Naive thymus-derived CD4-positive, alpha-beta T cell (primary cell): ENCODE data around the gene BANF2. TPM values are rescaled to one million over a fixed set of nuclear protein-coding genes. Genes with fewer than 3 reads are reported as not detected.

Source experiments
- ATAC-seq: fragments of 150-1000 bp; cut with Tn5 transposase; 2 replicates; pipeline ENCODE4 v1.10.0; 2021; ENCODE audit warnings: mild to moderate bottlenecking, moderate library complexity
- CTCF ChIA-PET: fragments of 350-600 bp; sonication (Branson Sonifier 250); formaldehyde crosslinking; loops from one replicate; lab custom pipeline; 2021; ENCODE audit warnings: antibody characterized with exemption; lab: Charles Lee
- POLR2A ChIA-PET: fragments of 350-600 bp; sonication (Branson Sonifier 250); formaldehyde crosslinking; loops from one replicate; lab custom pipeline; 2021; ENCODE audit warnings: antibody characterized with exemption, inconsistent platforms; lab: Charles Lee
- DNase-seq, 9 donors: peaks; one replicate each; pipeline versions ENCODE4 v3.0.0 to v3.0.0-alpha.2; 2020 to 2022; ENCODE audit warnings: mixed read lengths in 1 of 9
- H3K27ac ChIP-seq: one replicate; pipeline ENCODE4 v1.7.0; 2013; ENCODE audit warnings: mild to moderate bottlenecking, low read depth, low read length, moderate library complexity
- H3K27me3 ChIP-seq, 2 donors: one replicate each; pipeline ENCODE4 v1.7.0; 2013; ENCODE audit warnings: low read length in 2 of 2, mild to moderate bottlenecking in 2 of 2, moderate library complexity in 2 of 2; ENCODE audit not compliant: control insufficient read depth in 2 of 2, insufficient read depth in 2 of 2
- H3K36me3 ChIP-seq, 3 experiments: 1 replicate in 2 of 3; 2 replicates in 1 of 3; pipeline ENCODE4 v1.7.0; 2013; ENCODE audit warnings: low read length in 3 of 3, mild to moderate bottlenecking in 3 of 3, moderate library complexity in 1 of 3; ENCODE audit not compliant: insufficient read depth in 3 of 3, control insufficient read depth in 2 of 3
- H3K4me1 ChIP-seq, 2 donors: one replicate each; pipeline ENCODE4 v1.7.0; 2013; ENCODE audit warnings: low read length in 2 of 2, mild to moderate bottlenecking in 2 of 2, moderate library complexity in 1 of 2; ENCODE audit not compliant: control insufficient read depth in 2 of 2, insufficient read depth in 2 of 2
- H3K4me3 ChIP-seq: 2 replicates; pipeline ENCODE4 v1.7.0; 2013; ENCODE audit warnings: mild to moderate bottlenecking, low read length
- H3K9me3 ChIP-seq, 3 experiments: 1 replicate in 2 of 3; 2 replicates in 1 of 3; pipeline ENCODE4 v1.7.0; 2013; ENCODE audit warnings: low read length in 3 of 3; ENCODE audit not compliant: control insufficient read depth in 2 of 3
- H3K27ac Mint-ChIP-seq, 9 donors: one replicate each; pipeline ENCODE4 v1.8.0; 2020 to 2022; ENCODE audit warnings: mixed read lengths in 9 of 9, mild to moderate bottlenecking in 8 of 9, moderate library complexity in 5 of 9, inconsistent platforms in 2 of 9
- H3K27me3 Mint-ChIP-seq, 5 donors: one replicate each; pipeline ENCODE4 v1.8.0; 2021 to 2022; ENCODE audit warnings: mixed read lengths in 5 of 5, mild to moderate bottlenecking in 1 of 5
- H3K36me3 Mint-ChIP-seq, 5 donors: one replicate each; pipeline ENCODE4 v1.8.0; 2020 to 2022; ENCODE audit warnings: mixed read lengths in 5 of 5, mild to moderate bottlenecking in 3 of 5, inconsistent platforms in 1 of 5
- H3K4me1 Mint-ChIP-seq, 7 donors: one replicate each; pipeline ENCODE4 v1.8.0; 2020 to 2022; ENCODE audit warnings: mixed read lengths in 7 of 7, mild to moderate bottlenecking in 3 of 7, inconsistent platforms in 1 of 7
- H3K4me3 Mint-ChIP-seq, 10 donors: one replicate each; pipeline ENCODE4 v1.8.0; 2020 to 2022; ENCODE audit warnings: mild to moderate bottlenecking in 10 of 10, mixed read lengths in 10 of 10, moderate library complexity in 6 of 10, inconsistent platforms in 2 of 10
- H3K9me3 Mint-ChIP-seq, 11 donors: one replicate each; pipeline ENCODE4 v1.8.0; 2020 to 2022; ENCODE audit warnings: mixed read lengths in 11 of 11, mild to moderate bottlenecking in 4 of 11, inconsistent platforms in 1 of 11, moderate library complexity in 1 of 11
- intact Hi-C, 2 donors: fragments of 100-400 bp; cut with micrococcal nuclease; formaldehyde crosslinking; loops; one replicate each; pipeline ENCODE4 v1.15.1; 2023
- polyA plus RNA-seq, 2 donors: library from polyadenylated mRNA; unstranded; fragments of 300-500 nt; fragmentation: Illumina TruSeq; gene quantifications; one replicate each; pipeline ENCODE4 v1.2.3, GENCODE V29; 2021
- total RNA-seq, 6 experiments: library from RNA in 5 of 6; stranded (reverse) in 5 of 6; gene quantifications; 1 replicate in 5 of 6; 2 replicates in 1 of 6; pipeline ENCODE4 v1.2.3 and lab custom pipeline; 2021 to 2026

The BANF2 gene
- total and polyA plus RNA-seq, 7 experiments from 2014 or later, result not detected

DNA sequence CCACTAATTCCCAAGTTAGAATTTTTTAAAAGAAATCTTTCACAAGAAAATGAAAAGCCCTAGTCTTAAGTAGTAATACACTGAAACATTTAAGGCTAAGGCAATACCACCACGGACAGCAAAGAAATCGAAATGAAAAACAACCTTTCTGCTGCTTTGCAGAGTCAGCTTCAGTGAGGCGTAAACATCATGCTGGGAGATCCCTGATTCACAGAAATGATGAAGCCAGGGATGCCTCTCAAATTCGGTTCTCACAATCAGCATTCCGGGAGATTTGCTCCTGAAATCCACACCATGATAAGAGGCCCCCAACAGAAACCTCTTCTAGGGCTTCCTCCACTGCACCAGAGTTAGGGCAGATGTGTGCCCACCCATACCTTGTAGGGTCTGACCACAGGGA, 36.3 kb upstream of the BANF2 start:
- peaks cover 0 to 3% (median 0%) of the 10 kb centered on the region in 11 donors for H3K9me3 Mint-ChIP-seq

DNA sequence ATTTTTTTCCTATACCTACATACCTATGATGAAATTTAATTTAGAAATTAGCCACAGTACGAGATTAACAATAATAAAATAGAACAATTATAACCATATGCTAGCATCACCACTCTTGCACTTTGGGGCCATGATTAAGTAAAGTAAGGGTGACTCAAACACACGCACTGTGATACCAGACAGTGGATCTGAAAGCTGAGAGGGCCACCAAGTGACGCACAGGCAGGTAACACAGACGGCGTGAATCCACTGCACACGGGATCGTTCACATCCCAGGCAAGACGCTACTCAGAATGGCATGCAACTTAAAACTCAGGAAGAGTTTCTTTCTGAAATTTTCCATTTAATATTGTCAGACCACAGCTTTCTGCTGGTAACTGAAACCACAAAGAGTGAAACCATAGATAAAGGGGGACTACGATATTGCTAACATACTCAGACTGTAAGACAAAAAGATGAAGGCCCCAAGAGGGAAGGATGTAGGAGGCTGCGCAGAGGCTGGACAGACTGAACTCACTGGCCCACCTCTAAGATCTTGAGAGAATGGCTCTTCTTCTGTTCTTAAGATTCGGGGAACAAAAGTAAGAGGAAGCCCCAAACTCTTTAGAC, 35.6 kb upstream of the BANF2 start:
- POLR2A ChIA-PET, result no interaction called here
- intact Hi-C loops, result loop anchor here in 1 of 2 donors (2.0 kb wide), 1 partner anchor 15 kb away; no protein-coding TSS in a partner anchor
- H3K36me3 Mint-ChIP-seq, result peaks cover 7 to 33% (median 19%) of the 10 kb centered on the region in 5 donors
- H3K4me3 Mint-ChIP-seq, result peak overlapping the region in 1 of 10 donors; percentile 69
- H3K4me3 ChIP-seq, result no peak overlapping the region
- ATAC-seq (peak; percentile 26), DNase-seq (no peak)
- H3K27ac Mint-ChIP-seq, result peak overlapping the region in 1 of 9 donors; percentile 74
- H3K27me3 ChIP-seq, result no peaks in the 10 kb centered on the region
- CTCF ChIA-PET, result no interaction called here
- no peak overlapping the region for H3K27ac ChIP-seq
- H3K9me3 Mint-ChIP-seq, result peaks cover 0 to 3% (median 0%) of the 10 kb centered on the region in 11 donors
- peaks cover 22 to 66% (median 34%) of the 10 kb centered on the region in 7 donors for H3K4me1 Mint-ChIP-seq
- peaks cover 0 to 7% (median 0%) of the 10 kb centered on the region in 3 experiments for H3K36me3 ChIP-seq
- H3K4me1 ChIP-seq, result no peaks in the 10 kb centered on the region
- no peaks in the 10 kb centered on the region for H3K9me3 ChIP-seq
- no peaks in the 10 kb centered on the region for H3K27me3 Mint-ChIP-seq

More for the DNA sequence above, 36.3 kb upstream of the BANF2 start:
- no peak overlapping the region for H3K4me3 ChIP-seq
- H3K27me3 Mint-ChIP-seq, result no peaks in the 10 kb centered on the region
- H3K36me3 ChIP-seq, result peaks cover 0 to 8% (median 2%) of the 10 kb centered on the region in 3 experiments
- ATAC-seq (no peak), DNase-seq (no peak)
- intact Hi-C loops, result no loop called here
- H3K4me1 Mint-ChIP-seq, result peaks cover 22 to 61% (median 35%) of the 10 kb centered on the region in 7 donors
- no peak overlapping the region for H3K27ac ChIP-seq
- peaks cover 7 to 33% (median 22%) of the 10 kb centered on the region in 5 donors for H3K36me3 Mint-ChIP-seq
- POLR2A ChIA-PET, result no interaction called here
- no peaks in the 10 kb centered on the region for H3K27me3 ChIP-seq
- no peaks in the 10 kb centered on the region for H3K9me3 ChIP-seq
- CTCF ChIA-PET, result no interaction called here
- no peak overlapping the region for H3K27ac Mint-ChIP-seq
- H3K4me1 ChIP-seq, result no peaks in the 10 kb centered on the region
- no peak overlapping the region for H3K4me3 Mint-ChIP-seq

DNA sequence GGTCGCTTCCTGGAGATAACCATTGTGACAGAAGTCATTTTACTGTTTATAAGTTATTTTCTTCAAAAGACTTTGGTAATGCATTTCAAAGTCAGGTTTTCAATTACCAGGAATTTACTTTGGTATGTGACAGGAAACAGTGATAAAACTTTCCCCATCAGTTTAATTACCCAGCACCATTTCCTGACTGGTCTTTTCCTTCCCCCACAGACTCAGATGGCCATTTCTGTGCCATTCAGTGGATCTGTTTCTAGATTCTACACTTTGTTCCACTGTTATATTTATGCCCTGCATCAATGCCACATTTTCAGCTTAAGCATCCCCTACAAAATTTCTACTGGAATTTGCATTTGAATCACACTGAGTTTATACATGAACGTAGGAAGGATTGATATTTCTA, 34.0 kb upstream of the BANF2 start:
- no peaks in the 10 kb centered on the region for H3K4me1 ChIP-seq
- ATAC-seq, result no peak
- intact Hi-C loops, result loop anchor here in 1 of 2 donors (2.0 to 5.0 kb wide), 2 partner anchors 13 to 332 kb away; no protein-coding TSS in a partner anchor
- H3K9me3 ChIP-seq, result no peaks in the 10 kb centered on the region
- H3K9me3 Mint-ChIP-seq, result no peaks in the 10 kb centered on the region
- H3K27ac Mint-ChIP-seq, result peak overlapping the region in 3 of 9 donors; percentile 15 to 73 (median 41)
- no peaks in the 10 kb centered on the region for H3K36me3 ChIP-seq
- CTCF ChIA-PET, result interaction anchor here (0.6 kb wide), 1 partner anchor 161 kb away, joined by 3 read pairs; no protein-coding TSS in a partner anchor
- peaks cover 0 to 25% (median 10%) of the 10 kb centered on the region in 5 donors for H3K36me3 Mint-ChIP-seq
- DNase-seq, result no peak
- H3K27me3 Mint-ChIP-seq, result no peaks in the 10 kb centered on the region
- POLR2A ChIA-PET, result no interaction called here
- H3K27me3 ChIP-seq, result no peaks in the 10 kb centered on the region
- H3K4me3 ChIP-seq, result no peak overlapping the region
- H3K4me1 Mint-ChIP-seq, result peaks cover 13 to 74% (median 33%) of the 10 kb centered on the region in 7 donors
- peak overlapping the region in 3 of 10 donors; percentile 11 to 60 (median 14) for H3K4me3 Mint-ChIP-seq
- no peak overlapping the region for H3K27ac ChIP-seq

DNA sequence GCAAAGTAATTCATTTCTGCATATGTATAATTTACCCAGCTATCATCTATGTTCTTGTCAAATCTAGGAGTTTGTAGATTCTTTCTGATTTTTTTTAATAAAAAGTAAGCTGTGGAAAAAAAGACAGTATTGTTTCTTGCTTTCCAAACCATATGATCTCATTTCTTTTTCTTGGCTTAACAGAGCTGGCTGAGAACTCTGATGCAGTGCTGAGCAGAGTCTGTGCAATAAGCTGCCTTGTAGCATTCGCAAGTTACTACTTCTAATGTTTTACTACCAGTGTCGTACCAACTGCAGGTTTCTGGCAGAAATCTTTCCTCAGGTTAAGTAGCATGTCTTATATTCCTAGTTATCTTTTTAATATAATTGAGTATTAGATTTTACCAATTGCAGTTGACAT, 33.3 kb upstream of the BANF2 start:
- H3K27me3 ChIP-seq, result no peaks in the 10 kb centered on the region
- H3K4me3 ChIP-seq, result no peak overlapping the region
- H3K4me1 Mint-ChIP-seq, result peaks cover 13 to 77% (median 33%) of the 10 kb centered on the region in 7 donors
- H3K27ac ChIP-seq, result no peak overlapping the region
- H3K27ac Mint-ChIP-seq, result no peak overlapping the region
- no peaks in the 10 kb centered on the region for H3K27me3 Mint-ChIP-seq
- H3K9me3 Mint-ChIP-seq, result no peaks in the 10 kb centered on the region
- no peaks in the 10 kb centered on the region for H3K36me3 ChIP-seq
- CTCF ChIA-PET, result no interaction called here
- DNase-seq, result no peak
- no peaks in the 10 kb centered on the region for H3K4me1 ChIP-seq
- POLR2A ChIA-PET, result no interaction called here
- H3K9me3 ChIP-seq, result no peaks in the 10 kb centered on the region
- peaks cover 0 to 30% (median 9%) of the 10 kb centered on the region in 5 donors for H3K36me3 Mint-ChIP-seq
- no peak for ATAC-seq
- intact Hi-C loops, result loop anchor here in 1 of 2 donors (5.0 kb wide), 1 partner anchor 331 kb away; no protein-coding TSS in a partner anchor
- H3K4me3 Mint-ChIP-seq, result peak overlapping the region in 1 of 10 donors; percentile 14

DNA sequence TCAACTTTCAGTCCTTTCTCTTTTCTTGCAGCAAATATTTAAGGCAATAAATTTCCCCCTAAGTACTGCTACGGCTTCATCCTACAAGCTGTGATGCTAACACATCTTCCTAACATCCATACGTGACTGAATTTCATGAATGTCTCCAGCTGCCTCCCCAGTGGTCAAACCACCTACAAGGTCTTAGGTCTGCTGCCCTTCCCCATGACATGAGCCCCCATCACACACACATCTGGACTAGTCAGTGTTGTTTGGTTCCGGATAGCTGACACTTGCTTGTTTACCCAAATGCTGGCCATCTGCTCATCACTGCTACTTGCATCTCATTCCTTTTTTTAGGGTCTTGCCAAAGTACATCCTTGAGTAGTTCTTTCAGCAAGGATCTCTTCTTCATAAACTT, 32.3 kb upstream of the BANF2 start:
- ChIA-PET CTCF (no interaction called here), POLR2A (no interaction called here)
- H3K27me3 Mint-ChIP-seq, result no peaks in the 10 kb centered on the region
- no peak overlapping the region for H3K27ac ChIP-seq
- no peaks in the 10 kb centered on the region for H3K27me3 ChIP-seq
- no peaks in the 10 kb centered on the region for H3K9me3 ChIP-seq
- H3K27ac Mint-ChIP-seq, result peak overlapping the region in 4 of 9 donors; percentile 1 to 49 (median 10)
- H3K4me1 ChIP-seq, result no peaks in the 10 kb centered on the region
- intact Hi-C loops, result loop anchor here in 1 of 2 donors (5.0 kb wide), 1 partner anchor 330 kb away; no protein-coding TSS in a partner anchor
- H3K36me3 ChIP-seq, result no peaks in the 10 kb centered on the region
- no peak for DNase-seq
- H3K4me1 Mint-ChIP-seq, result peaks cover 13 to 72% (median 28%) of the 10 kb centered on the region in 7 donors
- no peak overlapping the region for H3K4me3 ChIP-seq
- peaks cover 0 to 27% (median 5%) of the 10 kb centered on the region in 5 donors for H3K36me3 Mint-ChIP-seq
- no peak for ATAC-seq
- no peak overlapping the region for H3K4me3 Mint-ChIP-seq
- H3K9me3 Mint-ChIP-seq, result no peaks in the 10 kb centered on the region

DNA sequence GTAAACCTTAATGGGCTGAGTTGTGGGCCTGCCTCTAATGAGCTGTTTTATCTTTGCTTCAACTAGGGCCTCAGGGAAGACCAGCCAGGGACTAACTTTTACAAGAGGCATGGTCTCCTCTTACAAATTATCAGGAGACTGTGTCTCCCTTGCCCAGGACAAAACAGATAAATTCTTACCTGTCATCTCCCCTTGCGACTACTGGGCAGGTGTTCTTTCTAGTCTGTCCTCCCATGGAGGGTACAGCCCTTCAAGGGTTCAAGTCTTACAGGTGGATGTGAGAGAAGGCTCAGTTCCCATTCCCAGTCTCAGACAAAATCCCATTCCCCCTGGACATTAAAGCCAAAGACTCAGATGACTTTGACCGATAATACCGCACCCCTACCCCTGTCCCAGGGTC, 31.3 kb upstream of the BANF2 start:
- no peaks in the 10 kb centered on the region for H3K4me1 ChIP-seq
- no peaks in the 10 kb centered on the region for H3K9me3 ChIP-seq
- H3K27ac Mint-ChIP-seq, result peak overlapping the region in 2 of 9 donors; percentile 9 to 28
- H3K27me3 Mint-ChIP-seq, result no peaks in the 10 kb centered on the region
- ATAC-seq (no peak), DNase-seq (no peak)
- no peaks in the 10 kb centered on the region for H3K9me3 Mint-ChIP-seq
- H3K36me3 ChIP-seq, result no peaks in the 10 kb centered on the region
- POLR2A ChIA-PET, result no interaction called here
- no peak overlapping the region for H3K4me3 ChIP-seq
- H3K4me1 Mint-ChIP-seq, result peaks cover 13 to 71% (median 30%) of the 10 kb centered on the region in 7 donors
- H3K36me3 Mint-ChIP-seq, result peaks cover 0 to 31% (median 8%) of the 10 kb centered on the region in 5 donors
- H3K27me3 ChIP-seq, result no peaks in the 10 kb centered on the region
- CTCF ChIA-PET, result no interaction called here
- intact Hi-C loops, result loop anchor here in 1 of 2 donors (5.0 kb wide), 1 partner anchor 329 kb away; no protein-coding TSS in a partner anchor
- H3K27ac ChIP-seq, result no peak overlapping the region
- no peak overlapping the region for H3K4me3 Mint-ChIP-seq
